Tibial nerve (tissue), 4 donors: Measurements from ENCODE around the gene SCARF1. TPM values are rescaled to one million over a fixed set of nuclear protein-coding genes. Genes with fewer than 3 reads are reported as not detected.

Experiments used
- DNase-seq, 2 donors: peaks; one replicate each; pipeline ENCODE4 v3.0.0-alpha.2; 2019; ENCODE audit warnings: low spot score in 2 of 2
- H3K27ac ChIP-seq, 4 donors: fragments of 200-600 bp; sonication (generic) in 3 of 4; one replicate each; pipeline ENCODE4 v1.5.1; 2017 to 2019; ENCODE audit warnings: mild to moderate bottlenecking in 1 of 4
- H3K27me3 ChIP-seq, 2 donors: fragments of 200-600 bp; sonication (generic) in 1 of 2; one replicate each; pipeline versions ENCODE4 v1.5.1 to v1.6.0; 2017 to 2019
- H3K36me3 ChIP-seq, 3 donors: fragments of 200-600 bp; sonication (generic); one replicate each; pipeline ENCODE4 v1.5.1; 2018 to 2019
- H3K4me1 ChIP-seq, 4 donors: fragments of 200-600 bp; sonication (generic) in 3 of 4; one replicate each; pipeline ENCODE4 v1.5.1; 2017 to 2019
- H3K4me3 ChIP-seq, 4 donors: fragments of 200-600 bp; sonication (generic) in 3 of 4; one replicate each; pipeline ENCODE4 v1.5.1; 2017 to 2019; ENCODE audit warnings: mild to moderate bottlenecking in 1 of 4, moderate library complexity in 1 of 4
- H3K9me3 ChIP-seq, 4 donors: fragments of 200-600 bp; sonication (generic) in 3 of 4; one replicate each; pipeline ENCODE4 v1.5.1; 2017 to 2019
- CTCF ChIP-seq, 5 experiments: fragments of 200-600 bp in 3 of 5; fragments of 450-650 bp in 2 of 5; sonication (generic) in 3 of 5; IDR thresholded peaks; one replicate each; pipeline ENCODE4 v1.5.1; 2016 to 2019; ENCODE audit warnings: antibody characterized with exemption in 5 of 5, mild to moderate bottlenecking in 3 of 5, moderate library complexity in 2 of 5
- EP300 ChIP-seq, 2 donors: sonication (generic); formaldehyde crosslinking; IDR thresholded peaks; one replicate each; pipeline ENCODE4 v1.6.1; 2017; ENCODE audit warnings: antibody characterized with exemption in 2 of 2, mild to moderate bottlenecking in 1 of 2
- POLR2A ChIP-seq, 2 donors: fragments of 450-650 bp; IDR thresholded peaks; one replicate each; pipeline ENCODE4 v1.6.1; 2017; ENCODE audit warnings: antibody characterized with exemption in 2 of 2, mild to moderate bottlenecking in 2 of 2, moderate library complexity in 2 of 2
- WGBS, 2 donors: methylation state at CpG; one replicate each; pipeline ENCODE4 v1.1.5; 2018; 5-methylcytosine and 5-hydroxymethylcytosine counted together
- total RNA-seq, 4 donors: library from RNA; depleted of rRNA; stranded (reverse); fragments of >200 nt; gene quantifications; one replicate each; pipeline ENCODE4 v1.1.0, GENCODE V29; 2016

Gene SCARF1
- total RNA-seq, 4 donors from 2014 or later = 7.1 to 30.6 (median 21.7) TPM

DNA sequence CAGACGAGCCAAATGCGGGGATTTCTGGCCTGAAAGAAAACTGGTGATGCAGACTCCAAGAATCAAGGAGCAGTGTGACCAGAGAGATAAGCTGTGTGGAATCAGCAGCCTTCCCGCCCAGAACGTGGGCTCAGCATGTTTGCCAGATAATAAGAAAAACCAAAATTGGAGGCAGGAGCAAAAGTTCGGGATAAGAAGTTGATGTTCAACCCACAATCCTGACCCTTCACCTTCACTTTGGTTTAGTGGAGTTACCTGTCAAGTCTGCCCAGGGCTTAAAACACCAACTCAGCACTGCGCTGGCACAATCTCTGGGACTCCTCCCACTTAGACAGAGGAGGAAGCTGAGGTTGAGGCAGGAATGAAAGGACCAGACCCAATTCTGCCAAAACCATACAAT is 20.0 kb downstream of the SCARF1 start:
- peaks cover 0 to 31% (median 0%) of the 10 kb centered on the region in 3 donors for H3K36me3 ChIP-seq
- DNase-seq = no peak
- peaks cover 0 to 43% (median 27%) of the 10 kb centered on the region in 4 donors for H3K4me1 ChIP-seq
- 69 to 81% methylated on average over 6 of the region's 6 CpGs for WGBS, 2 donors
- H3K27ac ChIP-seq = peak overlapping the region in 3 of 4 donors; percentile 88 to 98 (median 95)
- TF ChIP-seq EP300 (IDR thresholded peaks at IDR 0.05) (no peak), CTCF (IDR thresholded peaks at IDR 0.05) (no peak), POLR2A (IDR thresholded peaks at IDR 0.05) (no peak)
- no peak overlapping the region for H3K4me3 ChIP-seq
- H3K27me3 ChIP-seq = no peaks in the 10 kb centered on the region
- H3K9me3 ChIP-seq = no peaks in the 10 kb centered on the region

DNA sequence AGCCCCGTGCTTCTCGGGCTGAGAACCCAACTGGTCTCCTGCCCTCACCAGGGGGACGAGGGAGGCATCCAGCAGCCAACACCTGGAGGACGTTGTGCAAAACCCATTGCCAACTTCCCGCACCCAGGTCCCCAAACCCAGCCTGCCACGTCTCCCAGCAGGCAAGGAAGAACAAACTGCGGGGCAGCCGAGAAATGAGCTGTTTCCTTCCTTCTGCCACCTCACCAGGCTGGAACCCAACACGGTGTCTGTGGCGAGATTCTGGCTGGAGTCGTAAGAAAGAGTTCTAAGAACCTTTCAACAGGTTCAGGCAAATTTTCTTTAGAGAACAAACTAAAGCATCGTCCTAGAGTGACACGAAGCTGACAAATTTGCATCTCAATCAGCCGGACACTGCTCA is 20.5 kb downstream of the SCARF1 start:
- TF ChIP-seq EP300 (IDR thresholded peaks at IDR 0.05) (no peak), CTCF (IDR thresholded peaks at IDR 0.05) (no peak), POLR2A (IDR thresholded peaks at IDR 0.05) (no peak)
- Histone ChIP-seq H3K4me1 (peaks cover 0 to 41% (median 24%) of the 10 kb centered on the region in 4 donors), H3K36me3 (peaks cover 0 to 36% (median 0%) of the 10 kb centered on the region in 3 donors), H3K27ac (no peak overlapping the region), H3K9me3 (no peaks in the 10 kb centered on the region), H3K27me3 (no peaks in the 10 kb centered on the region), H3K4me3 (no peak overlapping the region)
- DNase-seq = no peak
- WGBS, 2 donors = 84 to 88% methylated on average over 14 of the region's 14 CpGs

GRCh38 chr17:1624650-1625049 is 20.9 kb downstream of the SCARF1 start:
- TF ChIP-seq CTCF (IDR thresholded peaks at IDR 0.05) (no peak), POLR2A (IDR thresholded peaks at IDR 0.05) (no peak), EP300 (IDR thresholded peaks at IDR 0.05) (no peak)
- no peak overlapping the region for H3K27ac ChIP-seq
- 83 to 85% methylated on average over 12 of the region's 12 CpGs for WGBS, 2 donors

DNA sequence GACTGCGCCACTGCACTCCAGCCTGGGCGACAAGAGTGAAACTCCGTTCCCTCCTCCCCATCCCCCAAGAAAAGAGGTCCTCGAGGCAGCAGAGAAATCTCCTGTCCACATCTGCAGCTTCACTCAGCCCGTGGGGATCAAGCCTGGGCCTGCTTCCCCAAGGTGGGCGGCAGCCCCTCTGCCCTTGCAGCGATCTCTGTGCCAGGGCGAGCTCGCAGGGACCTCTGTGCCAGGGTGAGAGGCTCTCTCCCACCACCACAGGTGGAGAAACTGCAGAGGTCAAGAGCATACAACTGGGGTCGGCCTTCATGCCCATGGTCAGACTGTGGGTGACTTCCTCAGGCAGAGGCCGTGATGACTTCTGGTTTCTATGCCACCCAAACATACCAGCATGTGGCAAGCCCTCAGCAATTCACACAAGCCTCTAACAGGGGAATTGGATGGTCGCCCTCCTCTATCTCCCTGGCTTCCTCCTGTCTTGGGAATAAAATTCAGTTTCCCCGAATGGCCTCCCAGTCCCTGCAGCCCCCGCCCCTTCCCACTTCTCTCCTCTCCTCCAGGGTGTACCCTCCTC is 22.4 kb downstream of the SCARF1 start:
- H3K27ac ChIP-seq = no peak overlapping the region
- H3K4me3 ChIP-seq = no peak overlapping the region
- TF ChIP-seq POLR2A (IDR thresholded peaks at IDR 0.05) (no peak), EP300 (IDR thresholded peaks at IDR 0.05) (no peak), CTCF (IDR thresholded peaks at IDR 0.05) (no peak)
- 88% methylated on average over 9 to 13 of the region's 14 CpGs for WGBS, 2 donors
- no peaks in the 10 kb centered on the region for H3K27me3 ChIP-seq
- H3K9me3 ChIP-seq = no peaks in the 10 kb centered on the region
- H3K36me3 ChIP-seq = peaks cover 0 to 42% (median 0%) of the 10 kb centered on the region in 3 donors
- DNase-seq = no peak
- H3K4me1 ChIP-seq = peaks cover 0 to 35% (median 19%) of the 10 kb centered on the region in 4 donors

More at GRCh38 chr17:1624650-1625049, 20.9 kb downstream of the SCARF1 start:
- H3K9me3 ChIP-seq = no peaks in the 10 kb centered on the region
- peaks cover 0 to 39% (median 0%) of the 10 kb centered on the region in 3 donors for H3K36me3 ChIP-seq
- H3K4me3 ChIP-seq = no peak overlapping the region
- H3K27me3 ChIP-seq = no peaks in the 10 kb centered on the region
- peaks cover 0 to 37% (median 21%) of the 10 kb centered on the region in 4 donors for H3K4me1 ChIP-seq
- DNase-seq = no peak

- Histone ChIP-seq H3K27me3 (no peaks in the 10 kb centered on the region), H3K36me3 (peaks cover 0 to 57% (median 0%) of the 10 kb centered on the region in 3 donors), H3K4me3 (no peak overlapping the region), H3K9me3 (no peaks in the 10 kb centered on the region), H3K4me1 (peaks cover 0 to 28% (median 7%) of the 10 kb centered on the region in 4 donors), H3K27ac (no peak overlapping the region)
- no peak for DNase-seq
- no peak for TF ChIP-seq CTCF (IDR thresholded peaks at IDR 0.05)
- TF ChIP-seq EP300 (IDR thresholded peaks at IDR 0.05) = no peak
- no peak for TF ChIP-seq POLR2A (IDR thresholded peaks at IDR 0.05)
- 79 to 82% methylated on average over 17 to 22 of the region's 22 CpGs for WGBS, 2 donors
Observed at GRCh38 chr17:1621273-1621954, 24.1 kb downstream of the SCARF1 start.
